BJ (cell line): ENCODE data around the gene MAML2. TPM values are rescaled to one million over a fixed set of nuclear protein-coding genes. Genes with fewer than 3 reads are reported as not detected.

Experiments used
- CTCF ChIA-PET: fragments of 350-600 bp; formaldehyde crosslinking; extraction: SDS; loops from one replicate; lab custom pipeline; 2021; ENCODE audit warnings: antibody characterized with exemption, inconsistent platforms; lab: Yijun Ruan, JAX
- POLR2A ChIA-PET: fragments of 300-600 bp; sonication (Branson Sonifier 250); formaldehyde crosslinking; extraction: SDS; loops from one replicate; lab custom pipeline; 2021; ENCODE audit warnings: antibody characterized with exemption; lab: Charles Lee
- DNase-seq: peaks from one replicate; pipeline ENCODE4 v3.0.0-alpha.2; 2011; ENCODE audit warnings: low read depth
- H3K27me3 ChIP-seq: 2 replicates; pipeline ENCODE4 v1.6.0; 2011; ENCODE audit warnings: low read length; ENCODE audit not compliant: control insufficient read depth, insufficient read depth
- H3K36me3 ChIP-seq: 2 replicates; pipeline ENCODE4 v1.5.1; 2011; ENCODE audit warnings: low read length; ENCODE audit not compliant: control insufficient read depth, insufficient read depth
- H3K4me3 ChIP-seq: 2 replicates; pipeline ENCODE4 v1.5.1; 2011; ENCODE audit warnings: low read depth, mild to moderate bottlenecking, control low read depth, low read length
- polyA plus RNA-seq: library from polyadenylated mRNA; depleted of rRNA; stranded (reverse); fragments of >200 nt; gene quantifications from 2 replicates; pipeline ENCODE4 v1.2.3, GENCODE V29; 2011
- TF ChIP-seq, protein P1 (sequence below): IDR thresholded peaks from 2 replicates; pipeline ENCODE4 v1.5.1; 2011; ENCODE audit warnings: low read depth, mild to moderate bottlenecking, control low read depth, inconsistent platforms, low read length, moderate library complexity; ENCODE audit not compliant: insufficient read depth

Gene MAML2
- polyA plus RNA-seq, 1 experiment = 22.0 TPM

DNA sequence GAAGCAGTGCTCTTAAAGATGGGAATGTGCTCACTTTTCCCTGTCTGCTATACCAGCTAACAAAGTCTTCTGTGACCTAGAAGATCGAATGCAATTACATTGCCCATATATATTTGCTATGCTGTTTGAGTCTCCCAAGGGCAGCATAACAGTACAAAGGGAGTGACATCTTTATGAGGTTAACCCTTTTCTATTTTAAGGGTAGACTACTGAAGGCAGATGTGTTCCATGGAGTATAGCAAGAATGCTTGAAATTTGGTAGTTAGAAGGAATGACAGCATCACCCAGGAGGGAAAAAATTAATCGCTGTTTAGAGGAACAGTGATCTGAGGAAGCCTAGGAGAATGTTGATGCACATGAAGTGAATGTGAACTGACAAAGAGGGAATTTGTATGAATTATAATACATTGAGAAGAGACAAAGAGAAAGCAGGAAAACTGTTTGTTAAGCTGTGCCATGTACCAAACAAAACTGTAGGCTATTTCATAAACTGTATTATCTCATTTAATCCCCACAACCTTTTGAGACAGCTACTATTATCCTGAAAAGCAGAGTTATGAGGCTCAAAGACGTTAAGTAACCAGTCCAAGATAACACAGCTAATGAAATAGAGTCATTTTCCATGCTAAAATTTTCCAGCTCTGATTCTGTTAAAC lies 13.0 kb downstream of the MAML2 start:
- H3K36me3 ChIP-seq = peaks cover 2% of the 10 kb centered on the region; the same call in 1 of the 2 replicates
- no peak for DNase-seq
- ChIA-PET POLR2A (no interaction called here), CTCF (interaction anchor here (1.1 kb wide), 1 partner anchor 9 kb away, joined by 4 read pairs; no protein-coding TSS in a partner anchor)
- H3K4me3 ChIP-seq = no peak overlapping the region
- TF ChIP-seq, protein P1, sequence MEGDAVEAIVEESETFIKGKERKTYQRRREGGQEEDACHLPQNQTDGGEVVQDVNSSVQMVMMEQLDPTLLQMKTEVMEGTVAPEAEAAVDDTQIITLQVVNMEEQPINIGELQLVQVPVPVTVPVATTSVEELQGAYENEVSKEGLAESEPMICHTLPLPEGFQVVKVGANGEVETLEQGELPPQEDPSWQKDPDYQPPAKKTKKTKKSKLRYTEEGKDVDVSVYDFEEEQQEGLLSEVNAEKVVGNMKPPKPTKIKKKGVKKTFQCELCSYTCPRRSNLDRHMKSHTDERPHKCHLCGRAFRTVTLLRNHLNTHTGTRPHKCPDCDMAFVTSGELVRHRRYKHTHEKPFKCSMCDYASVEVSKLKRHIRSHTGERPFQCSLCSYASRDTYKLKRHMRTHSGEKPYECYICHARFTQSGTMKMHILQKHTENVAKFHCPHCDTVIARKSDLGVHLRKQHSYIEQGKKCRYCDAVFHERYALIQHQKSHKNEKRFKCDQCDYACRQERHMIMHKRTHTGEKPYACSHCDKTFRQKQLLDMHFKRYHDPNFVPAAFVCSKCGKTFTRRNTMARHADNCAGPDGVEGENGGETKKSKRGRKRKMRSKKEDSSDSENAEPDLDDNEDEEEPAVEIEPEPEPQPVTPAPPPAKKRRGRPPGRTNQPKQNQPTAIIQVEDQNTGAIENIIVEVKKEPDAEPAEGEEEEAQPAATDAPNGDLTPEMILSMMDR = no peak
- H3K27me3 ChIP-seq = no peaks in the 10 kb centered on the region

GRCh38 chr11:96329419-96329818 lies 13.6 kb downstream of the MAML2 start:
- TF ChIP-seq, protein P1 = no peak
- DNase-seq = no peak
- CTCF ChIA-PET = no interaction called here

GRCh38 chr11:96328395-96329010 lies 14.5 kb downstream of the MAML2 start:
- no peak overlapping the region for H3K4me3 ChIP-seq
- CTCF ChIA-PET = interaction anchor here (0.6 to 0.7 kb wide), 2 partner anchors 15 to 472 kb away, joined by 3 to 4 read pairs; partner anchors contain the start of gene MAML2
- no peak for DNase-seq

More at GRCh38 chr11:96329419-96329818, 13.6 kb downstream of the MAML2 start:
- POLR2A ChIA-PET = no interaction called here
- no peaks in the 10 kb centered on the region for H3K36me3 ChIP-seq
- H3K4me3 ChIP-seq = no peak overlapping the region
- no peaks in the 10 kb centered on the region for H3K27me3 ChIP-seq

DNA sequence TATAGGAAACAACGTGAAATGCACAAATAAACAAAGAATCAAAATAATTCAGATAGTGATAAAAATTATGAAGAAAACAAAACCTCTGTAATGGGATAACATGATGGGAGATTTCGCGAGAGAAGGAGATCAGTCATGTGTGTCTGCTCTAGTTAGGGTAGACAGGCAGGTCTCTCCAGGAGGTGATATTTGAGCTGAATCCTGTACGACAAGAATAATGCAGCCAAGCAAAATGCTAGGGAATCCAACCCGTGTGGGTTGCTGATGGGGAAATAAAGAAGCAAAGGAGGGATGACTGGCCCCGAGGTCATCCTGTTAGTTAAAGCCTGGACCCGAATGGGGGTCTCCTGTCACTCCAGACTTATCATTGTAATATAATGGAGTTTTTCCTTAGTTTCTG lies 16.0 kb downstream of the MAML2 start:
- H3K4me3 ChIP-seq = no peak overlapping the region
- DNase-seq = no peak
- no peaks in the 10 kb centered on the region for H3K27me3 ChIP-seq
- no peaks in the 10 kb centered on the region for H3K36me3 ChIP-seq
- ChIA-PET CTCF (no interaction called here), POLR2A (no interaction called here)
- TF ChIP-seq, protein P1 = no peak

More at GRCh38 chr11:96328395-96329010, 14.5 kb downstream of the MAML2 start:
- POLR2A ChIA-PET = interaction anchor here (0.6 kb wide), 1 partner anchor 282 kb away, joined by 4 read pairs; no protein-coding TSS in a partner anchor
- TF ChIP-seq, protein P1 = no peak
- no peaks in the 10 kb centered on the region for H3K27me3 ChIP-seq
- H3K36me3 ChIP-seq = no peaks in the 10 kb centered on the region

GRCh38 chr11:96324912-96325311 lies 18.1 kb downstream of the MAML2 start:
- Histone ChIP-seq H3K27me3 (no peaks in the 10 kb centered on the region), H3K4me3 (no peak overlapping the region), H3K36me3 (no peaks in the 10 kb centered on the region)
- ChIA-PET CTCF (interaction anchor here (0.8 to 1.5 kb wide), 3 partner anchors 13 to 18 kb away, joined by 3 to 4 read pairs (median 3); partner anchors contain the start of gene MAML2), POLR2A (no interaction called here)
- TF ChIP-seq, protein P1 = no peak
- DNase-seq = peak; percentile 68
